Stomach (tissue), 9 donors: ENCODE measurements around the gene RABGAP1L. TPM values are rescaled to one million over a fixed set of nuclear protein-coding genes. Genes with fewer than 3 reads are reported as not detected.
"Not testable (repeated sequence)": the region's sequence is repeated elsewhere in the genome, so short reads cannot be mapped to it uniquely, and the experiment has no call there.

ENCODE experiments used
- DNase-seq, 2 donors: peaks; one replicate each; pipeline versions ENCODE4 v3.0.0 to v3.0.0-alpha.2; 2013 to 2019
- H3K27ac ChIP-seq, 5 donors: fragments of 200-600 bp in 4 of 5; sonication (generic) in 4 of 5; one replicate each; pipeline ENCODE4 v1.5.1; 2013 to 2019; ENCODE audit warnings: mild to moderate bottlenecking in 1 of 5, moderate library complexity in 1 of 5
- H3K27me3 ChIP-seq, 3 donors: fragments of 200-600 bp; sonication (generic); one replicate each; pipeline ENCODE4 v1.5.1; 2017 to 2019; ENCODE audit warnings: mixed run types in 1 of 3
- H3K36me3 ChIP-seq, 4 donors: fragments of 200-600 bp; sonication (generic); 1 replicate in 3 of 4; 2 replicates in 1 of 4; pipeline ENCODE4 v1.5.1; 2016 to 2019
- H3K4me1 ChIP-seq, 4 donors: fragments of 200-600 bp; sonication (generic); one replicate each; pipeline ENCODE4 v1.5.1; 2016 to 2019
- H3K4me3 ChIP-seq, 4 donors: fragments of 200-600 bp; sonication (generic) in 3 of 4; one replicate each; pipeline ENCODE4 v1.5.1; 2016 to 2019; ENCODE audit warnings: mild to moderate bottlenecking in 1 of 4
- H3K9me3 ChIP-seq, 4 donors: fragments of 200-600 bp; sonication (generic); one replicate each; pipeline ENCODE4 v1.5.1; 2016 to 2019
- CTCF ChIP-seq, 7 experiments: fragments of 450-650 bp in 4 of 7; fragments of 200-600 bp in 3 of 7; sonication (generic) in 3 of 7; IDR thresholded peaks; one replicate each; pipeline ENCODE4 v1.5.1; 2016 to 2019; ENCODE audit warnings: antibody characterized with exemption in 7 of 7, control low read depth in 2 of 7, mild to moderate bottlenecking in 1 of 7
- EP300 ChIP-seq: sonication (generic); formaldehyde crosslinking; IDR thresholded peaks from one replicate; pipeline ENCODE4 v1.6.1; 2017; ENCODE audit warnings: antibody characterized with exemption
- POLR2A ChIP-seq, 4 donors: fragments of 450-650 bp; IDR thresholded peaks; one replicate each; pipeline ENCODE4 v1.6.1; 2016; ENCODE audit warnings: antibody characterized with exemption in 4 of 4, control low read depth in 2 of 4, mild to moderate bottlenecking in 1 of 4, moderate library complexity in 1 of 4
- POLR2AphosphoS5 ChIP-seq, 3 donors: sonication (generic); formaldehyde crosslinking; IDR thresholded peaks; one replicate each; pipeline ENCODE4 v1.6.1; 2016; ENCODE audit warnings: antibody characterized with exemption in 3 of 3
- WGBS, 5 donors: extraction: QIAGEN DNeasy Blood & Tissue Kit in 3 of 5; methylation state at CpG; one replicate each; pipeline versions ENCODE4 v1.1.5 to v1.1.7; 2013 to 2018; 5-methylcytosine and 5-hydroxymethylcytosine counted together
- intact Hi-C: fragments of 100-400 bp; cut with DNase I; formaldehyde crosslinking; loops from one replicate; pipeline ENCODE4 v1.15.1; 2023; ENCODE audit warnings: low total_unique reads
- polyA plus RNA-seq, 3 donors: library from polyadenylated mRNA; stranded (reverse); fragments of 200-250 nt; gene quantifications; one replicate each; pipeline ENCODE4 v1.2.3, GENCODE V29; 2013
- total RNA-seq, 5 donors: library from RNA; depleted of rRNA; stranded (reverse); fragments of >200 nt; gene quantifications; one replicate each; pipeline versions ENCODE4 v1.1.0 to v1.2.3, GENCODE V29; 2014 to 2016
- donor health status: healthy with polysubstance abuse.
- donor health status: Bipolar disorder and iron deficiency.
- donor health status: healthy.

The RABGAP1L gene
- total and polyA plus RNA-seq, 8 donors, result 14.2 to 238 (median 57.9) TPM

GRCh38 chr1:174702011-174702410 is 542.7 kb downstream of the RABGAP1L start:
- Histone ChIP-seq H3K27ac (no peak overlapping the region), H3K4me1 (peaks cover 0 to 2% (median 0%) of the 10 kb centered on the region in 4 donors), H3K36me3 (no peaks in the 10 kb centered on the region), H3K27me3 (no peaks in the 10 kb centered on the region), H3K9me3 (no peaks in the 10 kb centered on the region), H3K4me3 (no peak overlapping the region)
- TF ChIP-seq CTCF (IDR thresholded peaks at IDR 0.05), result no peak
- no peak for TF ChIP-seq POLR2A (IDR thresholded peaks at IDR 0.05)
- no peak for TF ChIP-seq POLR2AphosphoS5 (IDR thresholded peaks at IDR 0.05)
- TF ChIP-seq EP300, result no peak
- WGBS, 5 donors, result 91 to 97% (median 94%) methylated on average over 2 of the region's 2 CpGs
- intact Hi-C loops, result no loop called here
- no peak for DNase-seq

GRCh38 chr1:174703309-174703708 is 544.0 kb downstream of the RABGAP1L start:
- Histone ChIP-seq H3K27me3 (no peaks in the 10 kb centered on the region), H3K27ac (no peak overlapping the region), H3K4me3 (no peak overlapping the region), H3K36me3 (peaks cover 0 to 3% (median 0%) of the 10 kb centered on the region in 4 donors), H3K4me1 (peaks cover 0 to 2% (median 0%) of the 10 kb centered on the region in 4 donors), H3K9me3 (no peaks in the 10 kb centered on the region)
- TF ChIP-seq POLR2A (IDR thresholded peaks at IDR 0.05) (no peak), CTCF (IDR thresholded peaks at IDR 0.05) (no peak), POLR2AphosphoS5 (IDR thresholded peaks at IDR 0.05) (no peak), EP300 (no peak)
- DNase-seq, result no peak
- WGBS, 5 donors, result 95 to 99% (median 97%) methylated on average over 3 of the region's 3 CpGs
- intact Hi-C loops, result no loop called here

- TF ChIP-seq EP300, result no peak
- TF ChIP-seq CTCF (IDR thresholded peaks at IDR 0.05), result no peak
- TF ChIP-seq POLR2AphosphoS5 (IDR thresholded peaks at IDR 0.05), result no peak
- no peak for TF ChIP-seq POLR2A (IDR thresholded peaks at IDR 0.05)
- no peak for DNase-seq
- Histone ChIP-seq H3K4me1 (peaks cover 0 to 2% (median 0%) of the 10 kb centered on the region in 4 donors), H3K9me3 (no peaks in the 10 kb centered on the region), H3K27ac (no peak overlapping the region), H3K36me3 (peaks cover 0 to 13% (median 0%) of the 10 kb centered on the region in 4 donors), H3K4me3 (no peak overlapping the region), H3K27me3 (no peaks in the 10 kb centered on the region)
- 59 to 91% (median 65%) methylated on average over 1 of the region's 1 CpG for WGBS, 5 donors
- intact Hi-C loops, result no loop called here
These were observed 545.0 kb downstream of the RABGAP1L start for GRCh38 chr1:174704300-174704699.

GRCh38 chr1:174710868-174711845 is 551.8 kb downstream of the RABGAP1L start:
- Histone ChIP-seq H3K4me3 (no peak overlapping the region), H3K27ac (no peak overlapping the region), H3K4me1 (no peaks in the 10 kb centered on the region), H3K27me3 (no peaks in the 10 kb centered on the region), H3K36me3 (peaks cover 0 to 15% (median 0%) of the 10 kb centered on the region in 4 donors), H3K9me3 (no peaks in the 10 kb centered on the region)
- no peak for DNase-seq
- 96 to 98% (median 97%) methylated on average over 13 to 50 of the region's 50 CpGs for WGBS, 5 donors
- intact Hi-C loops, result no loop called here
- TF ChIP-seq CTCF (IDR thresholded peaks at IDR 0.05), result no peak
- TF ChIP-seq EP300, result no peak
- TF ChIP-seq POLR2A (IDR thresholded peaks at IDR 0.05), result no peak
- no peak for TF ChIP-seq POLR2AphosphoS5 (IDR thresholded peaks at IDR 0.05)

- H3K27me3 ChIP-seq, H3K9me3 ChIP-seq, H3K27ac ChIP-seq, H3K4me1 ChIP-seq, H3K4me3 ChIP-seq, DNase-seq, intact Hi-C loops: not testable (repeated sequence)
- peaks cover 0 to 15% (median 0%) of the 10 kb centered on the region in 4 donors for H3K36me3 ChIP-seq
- WGBS, 5 donors, result 90 to 96% (median 95%) methylated on average over 8 of the region's 8 CpGs
These were observed 552.5 kb downstream of the RABGAP1L start for GRCh38 chr1:174711848-174712247.
